LNCaP clone FGC (cell line): Measurements from ENCODE around the gene P4HA2.
"Not testable (repeated sequence)": the region's sequence is repeated elsewhere in the genome, so short reads cannot be mapped to it uniquely, and the experiment has no call there.

ENCODE experiments used
- DNase-seq: peaks from one replicate; pipeline ENCODE4 v3.0.0-alpha.2; 2011; ENCODE audit warnings: low read depth
- H3K4me3 ChIP-seq: 2 replicates; pipeline ENCODE4 v1.5.1; 2011; ENCODE audit warnings: mild to moderate bottlenecking, low read depth, low read length, control low read depth
- CTCF ChIP-seq: IDR thresholded peaks from 2 replicates; pipeline ENCODE4 v1.5.1; 2012; ENCODE audit warnings: mild to moderate bottlenecking; ENCODE audit not compliant: control insufficient read depth, insufficient read depth; ENCODE audit errors: extremely low read depth

Gene P4HA2

GRCh38 chr5:132147663-132148062, 80.0 kb downstream of the P4HA2 start:
- DNase-seq = no peak
- no peak overlapping the region for H3K4me3 ChIP-seq
- no peak for TF ChIP-seq CTCF

DNA sequence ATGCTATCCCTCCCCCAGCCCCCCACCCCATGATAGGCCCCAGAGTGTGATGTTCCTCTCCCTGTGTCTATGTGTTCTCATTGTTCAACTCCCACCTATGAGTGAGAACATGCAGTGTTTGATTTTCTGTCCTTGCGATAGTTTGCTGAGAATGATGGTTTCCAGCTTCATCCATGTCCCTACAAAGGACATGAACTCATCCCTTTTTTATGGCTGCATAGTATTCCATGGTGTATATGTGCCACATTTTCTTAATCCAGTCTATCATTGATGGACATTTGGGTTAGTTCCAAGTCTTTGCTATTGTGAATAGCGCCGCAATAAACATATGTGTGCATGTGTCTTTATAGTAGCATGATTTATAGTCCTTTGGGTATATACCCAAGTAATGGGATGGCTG, 82.3 kb downstream of the P4HA2 start:
- DNase-seq, H3K4me3 ChIP-seq: not testable (repeated sequence)

DNA sequence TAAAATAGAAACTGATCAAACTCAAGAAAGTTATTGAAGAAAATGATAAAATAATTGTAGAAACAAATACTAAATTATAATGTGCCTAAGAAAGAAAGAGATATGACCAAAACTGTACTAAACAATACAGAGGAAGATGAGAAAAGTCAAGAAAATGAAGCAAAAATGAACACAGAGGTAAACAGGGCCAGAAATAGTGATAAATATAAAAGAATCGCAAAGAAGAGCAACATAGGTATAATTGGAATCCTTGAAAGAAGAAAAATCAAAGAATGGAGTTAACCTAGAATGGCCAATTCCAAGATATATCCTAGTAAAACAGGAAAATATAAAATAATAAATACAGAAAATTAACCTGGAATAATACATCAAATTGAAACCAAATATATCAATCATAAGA, 84.5 kb downstream of the P4HA2 start:
- H3K4me3 ChIP-seq = no peak overlapping the region
- TF ChIP-seq CTCF = no peak
- DNase-seq = no peak

DNA sequence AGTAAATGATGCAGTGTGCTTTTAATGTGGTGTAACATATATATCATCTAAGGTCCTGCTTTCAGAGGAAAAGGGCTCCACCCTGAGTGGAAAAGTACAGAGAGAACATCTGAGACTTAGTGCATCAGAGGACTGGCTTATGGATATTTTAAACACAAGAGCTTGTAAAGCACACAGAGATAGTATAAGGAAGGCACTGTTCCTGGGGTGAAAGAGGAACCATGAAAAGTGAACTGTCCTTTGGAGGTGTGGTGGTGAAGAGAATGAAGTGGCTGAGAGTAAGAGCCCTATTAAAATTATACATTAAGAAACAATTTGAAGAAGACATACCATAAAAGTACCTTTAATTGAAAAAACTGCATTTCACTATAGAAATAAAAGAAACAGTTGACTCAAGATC, 85.2 kb downstream of the P4HA2 start:
- no peak overlapping the region for H3K4me3 ChIP-seq
- no peak for DNase-seq
- no peak for TF ChIP-seq CTCF
